ENCODE measurements around the gene NBPF3.
"Not testable (repeated sequence)": the region's sequence is repeated elsewhere in the genome, so short reads cannot be mapped to it uniquely, and the experiment has no call there.

Gene NBPF3, protein sequence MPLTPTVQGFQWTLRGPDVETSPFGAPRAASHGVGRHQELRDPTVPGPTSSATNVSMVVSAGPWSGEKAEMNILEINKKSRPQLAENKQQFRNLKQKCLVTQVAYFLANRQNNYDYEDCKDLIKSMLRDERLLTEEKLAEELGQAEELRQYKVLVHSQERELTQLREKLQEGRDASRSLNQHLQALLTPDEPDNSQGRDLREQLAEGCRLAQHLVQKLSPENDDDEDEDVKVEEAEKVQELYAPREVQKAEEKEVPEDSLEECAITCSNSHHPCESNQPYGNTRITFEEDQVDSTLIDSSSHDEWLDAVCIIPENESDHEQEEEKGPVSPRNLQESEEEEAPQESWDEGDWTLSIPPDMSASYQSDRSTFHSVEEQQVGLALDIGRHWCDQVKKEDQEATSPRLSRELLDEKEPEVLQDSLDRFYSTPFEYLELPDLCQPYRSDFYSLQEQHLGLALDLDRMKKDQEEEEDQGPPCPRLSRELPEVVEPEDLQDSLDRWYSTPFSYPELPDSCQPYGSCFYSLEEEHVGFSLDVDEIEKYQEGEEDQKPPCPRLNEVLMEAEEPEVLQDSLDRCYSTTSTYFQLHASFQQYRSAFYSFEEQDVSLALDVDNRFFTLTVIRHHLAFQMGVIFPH

DNA sequence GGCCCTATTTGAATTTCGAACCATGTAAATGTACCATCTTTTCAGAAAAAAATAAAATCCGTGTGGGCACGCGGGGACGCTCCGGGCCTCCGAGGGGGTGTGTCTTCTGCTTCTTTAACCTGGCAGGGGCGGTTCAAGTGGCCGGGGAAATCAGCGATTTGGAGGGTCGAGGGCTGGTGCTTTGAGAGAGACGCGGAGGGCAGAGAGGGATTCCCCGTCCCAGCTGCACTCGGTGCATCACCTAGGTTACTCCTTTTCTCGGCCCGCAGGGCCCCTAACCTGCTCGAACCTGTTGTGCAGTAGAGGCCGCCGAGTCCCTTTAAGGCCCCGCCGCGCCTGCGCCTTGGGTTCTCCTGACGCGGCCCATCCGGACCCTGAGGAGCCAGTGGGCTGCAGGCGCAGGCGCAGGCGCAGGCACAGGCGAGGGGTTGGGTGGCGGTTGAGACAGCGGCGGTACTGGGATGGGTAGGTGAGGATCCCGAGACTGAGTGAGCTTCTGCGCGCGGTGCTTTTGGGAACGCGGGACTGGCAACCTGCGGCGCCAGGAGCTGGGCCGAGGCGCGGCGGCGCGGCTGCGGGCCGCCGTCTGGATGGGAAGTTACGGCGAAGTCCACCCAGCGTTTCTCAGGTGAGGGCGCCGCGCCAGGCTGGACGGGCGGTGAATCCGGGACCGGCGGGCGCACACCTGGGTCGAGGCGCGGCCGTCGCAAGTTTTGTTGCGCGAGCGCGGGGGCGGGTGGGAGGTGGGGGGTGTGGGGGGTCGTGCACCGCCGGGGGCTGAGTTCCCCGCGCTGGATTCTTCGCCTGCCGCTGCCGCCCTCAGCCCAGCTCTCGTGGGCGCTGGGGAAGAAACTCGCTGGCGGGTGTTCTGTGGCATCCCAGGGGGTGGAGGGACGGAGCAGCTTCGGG, at the start of gene NBPF3:
NBPF3 (plus strand) TSS at position 417 of the 909 bp plus-strand sequence. CDS start 4,950 bp downstream, outside the sequence.
- DNase-seq: peak; percentile 87

GRCh38 chr1:21391497-21391896, 48.4 kb upstream of the NBPF3 start:
- DNase-seq: no peak

DNA sequence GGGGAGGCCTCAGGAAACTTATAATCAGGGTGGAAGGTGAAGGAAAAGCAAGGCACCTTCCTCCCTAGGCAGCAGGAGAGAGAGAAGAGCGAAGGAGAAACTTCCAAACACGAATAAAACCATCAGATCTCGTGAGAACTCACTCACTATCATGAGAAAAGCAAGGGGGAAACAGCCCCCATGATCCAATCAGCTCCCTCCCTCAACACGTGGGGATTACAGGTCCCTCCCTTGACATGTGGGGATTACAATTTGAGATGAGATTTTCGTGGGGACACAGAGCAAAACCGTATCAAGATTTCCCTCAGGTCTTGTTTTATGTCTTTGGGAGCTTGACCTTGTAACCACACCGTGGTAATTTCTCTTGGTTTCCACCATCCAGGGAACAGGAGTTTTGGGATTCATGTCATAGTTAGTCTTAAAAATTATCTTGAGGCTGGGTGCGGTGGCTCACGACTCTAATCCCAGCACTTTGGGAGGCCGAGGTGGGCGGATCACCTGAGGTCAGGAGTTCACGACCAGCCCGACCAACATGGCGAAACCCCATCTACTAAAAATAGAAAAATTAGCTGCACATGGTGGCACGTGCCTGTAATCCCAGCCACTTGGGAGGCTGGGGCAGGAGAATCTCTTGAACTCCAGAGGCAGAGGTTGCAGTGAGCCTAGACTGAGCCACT, 47.2 kb upstream of the NBPF3 start:
- no peak for DNase-seq

DNA sequence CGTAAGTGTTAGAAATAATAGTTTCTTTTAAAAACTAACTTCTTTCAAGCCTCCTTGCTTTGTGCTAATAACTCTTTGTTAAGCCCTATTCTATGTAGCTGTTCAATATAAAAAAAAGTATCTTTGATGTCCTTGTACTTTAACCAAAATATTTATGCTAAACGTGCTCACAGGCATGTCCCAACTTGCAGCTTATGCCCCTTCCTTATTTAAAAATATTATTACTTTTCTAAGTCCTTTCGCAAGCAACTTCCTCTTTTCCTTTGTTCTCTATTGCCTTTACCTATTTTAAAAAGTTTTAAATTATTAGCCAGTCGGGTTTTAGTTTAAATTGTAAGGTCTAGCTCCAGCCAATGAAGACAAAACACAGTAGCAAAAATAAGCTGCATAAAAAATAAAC, 43.4 kb upstream of the NBPF3 start:
- DNase-seq: no peak

- peak; percentile 9 for DNase-seq
Observed at GRCh38 chr1:21397813-21398188, 42.1 kb upstream of the NBPF3 start.

- DNase-seq: not testable (repeated sequence)
Observed at GRCh38 chr1:21401726-21402346, 38.1 kb upstream of the NBPF3 start.

GRCh38 chr1:21406659-21407058, 33.3 kb upstream of the NBPF3 start:
- DNase-seq: no peak

DNA sequence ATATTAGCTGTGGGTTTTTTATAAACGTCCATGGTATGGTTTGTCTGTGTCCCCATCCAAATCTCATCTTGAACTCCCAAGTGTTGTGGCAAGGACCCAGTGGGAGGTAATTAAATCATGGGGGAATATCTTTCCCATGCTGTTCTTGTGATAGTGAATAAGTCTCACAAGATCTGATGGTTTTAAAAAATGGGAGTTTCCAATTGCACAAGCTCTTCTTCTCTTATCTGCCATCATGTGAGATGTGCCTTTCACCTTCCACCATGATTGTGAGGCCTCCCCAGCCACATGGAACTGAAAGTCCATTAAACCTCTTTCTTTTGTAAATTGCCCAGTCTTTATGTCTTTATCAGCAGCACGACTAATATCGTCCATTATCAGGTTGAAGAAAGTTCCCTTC, 30.0 kb upstream of the NBPF3 start:
- DNase-seq: not testable (repeated sequence)

DNA sequence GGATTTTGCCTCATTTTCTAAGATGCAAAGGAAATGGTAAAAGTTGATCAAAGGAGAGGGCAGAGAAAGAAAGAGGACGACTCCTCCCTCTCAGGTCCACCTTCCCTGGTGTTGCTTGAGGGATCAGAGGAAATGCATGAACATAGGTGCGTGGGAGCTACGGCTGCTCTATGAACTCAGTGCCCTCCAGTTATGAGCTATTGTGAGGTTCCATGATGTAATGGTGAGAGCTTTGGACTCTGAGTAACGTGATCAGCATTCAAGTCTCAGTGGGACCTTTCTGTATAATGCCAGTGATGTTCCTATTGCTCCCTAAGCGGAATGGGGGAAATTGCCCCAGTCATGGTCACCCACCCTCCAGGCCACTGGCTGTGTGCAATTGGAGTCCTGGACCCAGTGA, 25.9 kb upstream of the NBPF3 start:
- DNase-seq: no peak

DNA sequence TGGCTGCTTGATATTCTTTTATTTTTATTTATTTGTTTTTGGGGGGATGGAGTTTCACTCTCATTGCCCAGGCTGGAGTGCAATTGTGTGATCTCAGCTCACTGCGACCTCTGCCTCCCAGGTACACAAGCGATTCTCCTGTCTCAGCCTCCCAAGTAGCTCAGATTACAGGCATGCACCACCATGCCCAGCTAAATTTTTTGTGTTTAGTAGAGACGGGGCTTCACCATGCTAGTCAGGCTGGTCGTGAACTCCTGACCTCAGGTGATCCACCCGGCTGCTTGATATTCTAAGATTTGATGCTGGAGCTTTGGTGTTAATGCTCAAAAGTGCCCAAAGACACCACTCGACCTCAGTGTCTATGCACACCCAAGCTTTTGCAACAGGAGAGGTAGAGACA, 19.6 kb upstream of the NBPF3 start:
- DNase-seq: not testable (repeated sequence)

DNA sequence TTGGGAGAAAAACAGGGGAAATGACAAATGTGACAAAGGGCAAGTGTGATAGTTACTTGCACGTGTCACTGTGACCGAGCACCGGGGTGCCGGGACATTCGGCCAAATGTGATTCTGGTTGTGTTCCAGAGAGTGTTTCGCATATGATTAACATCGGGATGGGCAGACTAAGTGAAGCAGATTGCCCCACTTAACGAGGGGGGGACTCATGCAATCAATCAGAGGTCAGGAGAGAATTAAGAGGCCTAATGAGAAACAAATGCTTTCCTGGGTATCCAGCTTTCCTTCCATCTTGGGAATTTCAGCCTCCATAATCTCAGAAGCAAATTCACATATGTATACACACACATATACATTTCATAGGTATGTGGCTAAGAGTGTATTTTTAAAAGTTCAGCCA, 18.6 kb upstream of the NBPF3 start:
- DNase-seq: not testable (repeated sequence)

DNA sequence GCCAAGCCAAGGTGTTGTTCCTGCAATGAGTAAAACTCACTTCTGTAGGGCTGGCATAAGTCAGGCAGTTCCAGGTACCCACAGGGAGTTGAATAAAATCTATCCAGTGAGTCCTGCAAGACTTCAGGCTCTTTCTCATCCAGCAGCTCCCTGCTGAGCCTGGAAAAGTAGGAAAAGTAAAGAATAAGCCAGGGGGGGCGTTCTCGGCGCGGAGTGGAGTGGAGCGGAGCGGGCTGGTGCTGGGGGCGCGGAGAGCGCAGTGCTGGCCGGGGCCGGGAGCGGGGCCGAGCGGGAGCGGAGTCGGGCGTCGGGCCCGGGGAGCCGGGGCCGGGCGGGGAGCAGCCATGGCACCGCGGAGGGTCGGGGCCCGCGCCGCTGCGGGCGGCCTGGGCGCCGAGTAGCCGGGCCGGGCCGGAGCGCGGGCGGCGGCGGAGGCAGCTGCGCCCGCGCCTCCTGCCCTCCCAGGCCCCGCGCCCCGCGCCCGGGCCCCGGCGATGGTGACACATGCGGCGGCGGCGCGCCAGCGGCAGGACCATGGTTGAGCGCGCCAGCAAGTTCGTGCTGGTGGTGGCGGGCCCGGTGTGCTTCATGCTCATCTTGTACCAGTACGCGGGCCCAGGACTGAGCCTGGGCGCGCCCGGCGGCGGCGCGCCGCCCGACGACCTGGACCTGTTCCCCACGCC, 12.0 kb upstream of the NBPF3 start:
- not testable (repeated sequence) for DNase-seq

DNA sequence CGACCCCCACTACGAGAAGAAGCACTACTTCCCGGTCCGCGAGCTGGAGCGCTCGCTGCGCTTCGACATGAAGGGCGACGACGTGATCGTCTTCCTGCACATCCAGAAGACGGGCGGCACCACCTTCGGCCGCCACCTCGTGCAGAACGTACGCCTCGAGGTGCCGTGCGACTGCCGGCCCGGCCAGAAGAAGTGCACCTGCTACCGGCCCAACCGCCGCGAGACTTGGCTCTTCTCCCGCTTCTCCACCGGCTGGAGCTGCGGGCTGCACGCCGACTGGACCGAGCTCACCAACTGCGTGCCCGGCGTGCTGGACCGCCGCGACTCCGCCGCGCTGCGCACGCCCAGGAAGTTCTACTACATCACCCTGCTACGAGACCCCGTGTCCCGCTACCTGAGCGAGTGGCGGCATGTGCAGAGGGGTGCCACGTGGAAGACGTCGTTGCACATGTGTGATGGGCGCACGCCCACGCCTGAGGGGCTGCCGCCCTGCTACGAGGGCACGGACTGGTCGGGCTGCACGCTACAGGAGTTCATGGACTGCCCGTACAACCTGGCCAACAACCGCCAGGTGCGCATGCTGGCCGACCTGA, 11.4 kb upstream of the NBPF3 start:
- DNase-seq: not testable (repeated sequence)

- DNase-seq: not testable (repeated sequence)
Observed at GRCh38 chr1:21429210-21429609, 10.7 kb upstream of the NBPF3 start.

- DNase-seq: not testable (repeated sequence)
Observed at GRCh38 chr1:21430875-21431274, 9.1 kb upstream of the NBPF3 start.

DNA sequence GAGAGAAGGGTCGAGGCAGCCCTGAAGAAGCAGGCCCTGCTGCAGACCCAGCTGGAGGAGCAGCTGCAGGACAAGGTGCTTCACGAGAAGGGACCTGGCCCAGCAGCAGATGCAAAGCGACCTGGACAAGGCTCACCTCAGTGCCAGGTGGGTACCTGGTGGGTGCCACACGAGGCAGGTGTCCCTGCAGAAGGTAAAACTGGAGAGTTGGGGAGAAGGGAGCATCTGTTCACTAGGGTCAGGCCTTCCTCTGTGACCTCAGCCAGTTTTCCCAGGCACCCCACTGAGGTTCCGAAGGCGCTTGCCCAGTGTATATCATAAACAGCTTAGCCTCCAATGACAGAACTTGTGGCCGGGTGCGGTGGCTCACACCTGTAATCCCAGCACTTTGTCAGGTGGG, 5.5 kb upstream of the NBPF3 start:
- DNase-seq: no peak

DNA sequence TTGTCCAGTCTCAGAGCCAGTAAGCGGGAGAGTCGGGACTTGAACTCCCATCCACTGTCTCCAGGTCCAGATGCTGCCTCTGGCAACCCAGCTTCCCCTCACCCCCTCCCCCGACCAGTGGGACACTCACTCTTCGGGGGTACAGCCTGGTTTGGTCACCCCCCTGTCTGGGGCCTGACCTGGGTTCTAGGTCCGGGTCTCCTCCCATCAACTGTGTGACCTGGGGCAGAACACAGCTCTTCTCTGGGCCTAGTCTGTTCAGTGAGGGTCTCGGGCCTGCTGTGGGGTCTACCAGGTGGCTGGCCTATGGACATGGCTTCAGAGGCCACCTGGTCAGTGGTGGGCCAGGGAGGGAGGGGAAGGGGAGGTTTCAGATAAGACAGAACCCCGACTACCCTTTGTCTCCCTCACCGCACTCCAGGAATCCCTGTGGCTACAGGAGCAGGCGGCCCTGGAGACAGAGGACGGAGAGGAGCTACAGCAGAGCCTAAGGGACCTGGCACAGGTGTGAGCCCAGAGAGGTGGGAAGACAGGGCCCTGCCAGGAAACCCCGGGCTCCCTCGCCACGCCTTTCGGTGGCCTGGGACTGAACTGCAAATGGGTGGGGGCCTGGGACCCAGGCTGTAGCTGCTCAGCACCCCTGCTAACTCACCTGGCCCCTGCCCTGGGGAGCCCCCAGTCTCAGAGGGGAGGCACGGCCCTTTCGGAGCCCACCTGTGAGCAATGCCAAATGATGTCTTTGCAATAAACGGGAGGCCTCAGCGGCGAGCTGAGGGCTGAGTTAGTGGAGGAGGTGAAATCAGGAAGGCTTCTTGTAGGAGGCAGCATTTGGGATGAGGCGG, 4.1 kb upstream of the NBPF3 start:
- no peak for DNase-seq

DNA sequence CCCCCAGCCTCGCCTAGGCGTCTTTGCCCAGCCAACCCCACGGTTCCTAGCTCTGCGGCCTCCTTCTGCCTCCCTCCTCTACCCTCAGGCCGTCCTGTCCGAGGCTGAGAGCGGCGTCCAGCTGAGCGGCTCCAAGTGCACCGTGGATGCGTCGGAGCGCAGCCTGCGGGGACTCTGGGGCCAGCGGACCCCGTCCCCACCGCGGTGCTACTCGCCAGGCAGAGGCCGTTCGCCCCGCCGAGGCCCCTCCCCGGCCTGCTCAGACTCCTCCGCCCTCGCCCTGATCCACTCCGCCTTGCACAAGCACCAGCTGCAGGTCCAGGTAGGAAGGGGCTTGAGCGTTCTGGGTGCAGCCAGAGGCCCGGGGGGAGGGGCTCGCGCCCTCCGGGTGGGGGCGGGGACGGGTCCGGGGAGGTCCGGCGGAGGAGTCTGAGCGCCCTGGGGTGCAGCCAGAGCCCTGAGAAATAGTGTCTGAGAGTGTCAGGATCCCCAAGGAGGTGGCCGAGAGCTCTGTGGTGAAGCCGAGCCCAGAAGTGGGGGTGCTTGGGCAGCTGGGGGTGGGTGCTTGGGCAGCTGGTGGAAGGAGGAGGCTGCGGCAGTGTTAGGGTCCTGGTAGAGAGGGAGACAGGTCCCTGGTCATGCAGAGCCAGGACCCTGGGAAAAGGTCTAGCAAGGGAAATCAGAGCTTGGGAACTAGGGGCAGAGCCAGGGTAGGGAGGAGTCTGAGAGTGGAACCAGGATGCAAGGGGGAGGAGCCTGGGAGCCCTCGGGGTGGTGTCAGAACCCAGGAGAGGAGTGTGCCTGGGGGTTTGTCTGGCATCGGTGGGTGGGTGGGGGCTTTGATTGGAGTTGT, 3.2 kb upstream of the NBPF3 start:
- no peak for DNase-seq

DNA sequence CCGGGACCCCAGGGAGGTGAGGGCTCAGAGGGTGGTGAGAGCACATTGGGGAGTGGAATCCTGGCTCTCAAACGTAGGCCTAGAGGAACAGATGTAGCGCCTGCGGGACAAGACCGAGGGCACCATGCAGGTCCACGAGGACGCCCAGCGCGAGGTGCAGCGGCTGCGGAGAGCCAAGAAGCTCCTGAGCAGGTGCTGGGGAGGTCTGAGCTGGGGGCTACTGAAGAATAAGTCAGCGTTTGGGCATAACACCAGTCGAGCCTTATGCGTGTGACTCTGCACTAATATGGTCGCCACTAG, 2.6 kb upstream of the NBPF3 start:
- no peak for DNase-seq
